CD4-positive, alpha-beta T cell (primary cell): ENCODE measurements around the gene TCFL5. TPM values are rescaled to one million over a fixed set of nuclear protein-coding genes. Genes with fewer than 3 reads are reported as not detected.
A peak's percentile ranks its signal among the peaks of the same experiment; 100 is the strongest.
"Not testable (repeated sequence)": the region's sequence is repeated elsewhere in the genome, so short reads cannot be mapped to it uniquely, and the experiment has no call there.

ENCODE experiments used
- ATAC-seq: fragments of 200-7000 bp; cut with Tn5 transposase; one replicate; pipeline ENCODE4 v1.10.0; 2022; ENCODE audit warnings: mild to moderate bottlenecking; ENCODE audit not compliant: poor library complexity
- CTCF ChIA-PET: fragments of 350-600 bp; sonication (Branson Sonifier 250); formaldehyde crosslinking; loops from one replicate; lab custom pipeline; 2021; ENCODE audit warnings: antibody characterized with exemption, inconsistent platforms; lab: Charles Lee
- POLR2A ChIA-PET: fragments of 350-600 bp; sonication (Branson Sonifier 250); formaldehyde crosslinking; loops from one replicate; lab custom pipeline; 2021; ENCODE audit warnings: antibody characterized with exemption, inconsistent platforms; lab: Charles Lee
- DNase-seq, 14 experiments: peaks; one replicate each; pipeline ENCODE4 v3.0.0-alpha.2; 2013 to 2020; ENCODE audit warnings: mixed read lengths in 2 of 14
- H3K27ac ChIP-seq, 2 donors: one replicate each; pipeline versions ENCODE4 v1.5.1 to v1.7.0; 2013; ENCODE audit warnings: low read length in 2 of 2, low read depth in 1 of 2, mild to moderate bottlenecking in 1 of 2
- H3K27me3 ChIP-seq, 2 experiments: 1 replicate in 1 of 2; 2 replicates in 1 of 2; pipeline versions ENCODE4 v1.6.1 to v1.7.0; 2013; ENCODE audit warnings: low read length in 2 of 2, control low read depth in 1 of 2, mild to moderate bottlenecking in 1 of 2, moderate library complexity in 1 of 2; ENCODE audit not compliant: insufficient read depth in 2 of 2, control insufficient read depth in 1 of 2
- H3K36me3 ChIP-seq: one replicate; pipeline ENCODE4 v1.6.1; 2013; ENCODE audit warnings: low read length, control low read depth; ENCODE audit not compliant: insufficient read depth
- H3K4me1 ChIP-seq: one replicate; pipeline ENCODE4 v1.6.1; 2013; ENCODE audit warnings: low read length, control low read depth; ENCODE audit not compliant: insufficient read depth
- H3K4me3 ChIP-seq: one replicate; pipeline ENCODE4 v1.5.1; 2013; ENCODE audit warnings: mild to moderate bottlenecking, low read length, moderate library complexity
- H3K9me3 ChIP-seq, 2 experiments: 1 replicate in 1 of 2; 2 replicates in 1 of 2; pipeline versions ENCODE4 v1.6.1 to v1.7.0; 2013; ENCODE audit warnings: low read length in 2 of 2, mild to moderate bottlenecking in 2 of 2, control low read depth in 1 of 2, moderate library complexity in 1 of 2; ENCODE audit not compliant: control insufficient read depth in 1 of 2, insufficient read depth in 1 of 2
- H3K27ac Mint-ChIP-seq: one replicate; pipeline ENCODE4 v1.8.0; 2020; ENCODE audit warnings: mixed read lengths
- H3K27me3 Mint-ChIP-seq: one replicate; pipeline ENCODE4 v1.8.0; 2021; ENCODE audit warnings: mixed read lengths
- H3K36me3 Mint-ChIP-seq: one replicate; pipeline ENCODE4 v1.8.0; 2021; ENCODE audit warnings: low read depth, mixed read lengths
- H3K4me1 Mint-ChIP-seq: one replicate; pipeline ENCODE4 v1.8.0; 2021; ENCODE audit warnings: low read depth, mixed read lengths
- H3K4me3 Mint-ChIP-seq: one replicate; pipeline ENCODE4 v1.8.0; 2020; ENCODE audit warnings: mild to moderate bottlenecking, mixed read lengths
- H3K9me3 Mint-ChIP-seq: one replicate; pipeline ENCODE4 v1.8.0; 2020; ENCODE audit warnings: mixed read lengths
- intact Hi-C, 2 experiments: fragments of 100-400 bp; cut with DNase I in 1 of 2; cut with micrococcal nuclease in 1 of 2; formaldehyde crosslinking; loops; one replicate each; pipeline versions ENCODE4 v1.15.1 to v1.9.0; 2023 to 2025; cut with DNase I, micrococcal nuclease
- total RNA-seq, 174 experiments: library from RNA in 2 of 174; stranded (reverse) in 2 of 174; gene quantifications; one replicate each; pipeline ENCODE4 v1.2.3 and lab custom pipeline; 2021 to 2026
- TF ChIP-seq, protein P1 (sequence below): fragments of 200-600 bp; IDR thresholded peaks from one replicate; pipeline ENCODE4 v1.8.0; 2022; ENCODE audit warnings: antibody characterized with exemption, mild to moderate bottlenecking

Gene TCFL5
- total RNA-seq, 2 experiments from 2014 or later, result 5.9 to 6.3 TPM

DNA sequence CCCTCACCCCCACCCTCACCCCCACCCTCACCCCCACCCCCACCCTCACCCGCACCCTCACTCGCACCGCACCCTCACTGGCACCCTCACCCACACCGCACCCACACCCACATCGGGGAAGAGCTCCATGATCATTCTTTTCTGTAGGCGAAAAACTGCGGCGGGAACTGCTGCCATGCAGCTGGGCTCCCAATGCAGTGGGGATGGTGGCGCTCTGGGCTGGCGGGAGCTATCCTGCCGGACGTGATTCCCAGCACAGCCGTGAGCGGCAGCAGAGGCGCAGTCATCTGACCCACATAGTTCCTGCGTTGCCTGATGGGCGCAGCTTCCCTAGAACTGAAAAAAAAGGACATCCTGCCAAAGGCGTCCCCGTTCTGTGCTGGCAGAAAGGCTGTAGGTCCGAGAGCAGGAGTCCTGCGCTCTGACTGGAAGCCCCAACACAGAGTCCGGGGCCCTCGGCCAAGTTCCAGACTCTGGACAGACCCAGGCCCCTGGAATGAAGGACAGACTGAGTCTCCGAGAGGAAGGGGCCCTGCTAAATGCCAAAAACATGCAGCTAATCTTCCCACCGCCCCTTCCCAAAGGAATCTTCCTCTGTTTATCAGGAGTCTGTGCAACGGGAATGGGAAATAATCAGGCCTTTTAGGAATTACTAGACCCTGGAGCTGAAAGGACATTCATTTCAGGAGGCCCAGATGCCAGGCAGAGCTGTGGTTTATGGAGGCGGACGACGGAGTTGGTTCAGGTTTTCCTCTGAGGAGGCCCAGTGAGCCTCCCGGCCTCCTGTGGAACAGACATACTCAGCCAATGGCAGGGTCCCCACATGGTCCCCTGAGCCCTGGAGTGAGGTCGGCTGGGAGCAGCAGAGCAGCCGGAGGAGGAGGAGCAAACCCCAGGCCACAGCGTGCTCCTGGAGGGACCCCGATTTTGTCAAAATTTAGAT, 14.1 kb upstream of the TCFL5 start:
- Histone ChIP-seq H3K27ac (peak overlapping the region in 1 of 2 donors; percentile 25), H3K27me3 (peaks cover 0 to 5% of the 10 kb centered on the region in 2 experiments), H3K4me3 (no peak overlapping the region), H3K36me3 (peaks cover 12% of the 10 kb centered on the region), H3K4me1 (peaks cover 30% of the 10 kb centered on the region), H3K9me3 (no peaks in the 10 kb centered on the region)
- Mint-ChIP-seq H3K4me1 (peaks cover 28% of the 10 kb centered on the region), H3K9me3 (no peaks in the 10 kb centered on the region), H3K4me3 (peak overlapping the region; percentile 34), H3K27me3 (no peaks in the 10 kb centered on the region), H3K36me3 (peaks cover 7% of the 10 kb centered on the region), H3K27ac (peak overlapping the region; percentile 44)
- intact Hi-C loops, result no loop called here
- POLR2A ChIA-PET, result interaction anchor here (1.1 to 3.0 kb wide), 3 partner anchors 12 to 43 kb away, joined by 3 to 16 read pairs (median 3); no protein-coding TSS in a partner anchor
- DNase-seq (peak in 2 of 14 experiments; percentile 40 to 51), ATAC-seq (peak; percentile 46)
- CTCF ChIA-PET, result interaction anchor here (0.9 kb wide), 1 partner anchor 11 kb away, joined by 3 read pairs; no protein-coding TSS in a partner anchor
- TF ChIP-seq, protein P1, sequence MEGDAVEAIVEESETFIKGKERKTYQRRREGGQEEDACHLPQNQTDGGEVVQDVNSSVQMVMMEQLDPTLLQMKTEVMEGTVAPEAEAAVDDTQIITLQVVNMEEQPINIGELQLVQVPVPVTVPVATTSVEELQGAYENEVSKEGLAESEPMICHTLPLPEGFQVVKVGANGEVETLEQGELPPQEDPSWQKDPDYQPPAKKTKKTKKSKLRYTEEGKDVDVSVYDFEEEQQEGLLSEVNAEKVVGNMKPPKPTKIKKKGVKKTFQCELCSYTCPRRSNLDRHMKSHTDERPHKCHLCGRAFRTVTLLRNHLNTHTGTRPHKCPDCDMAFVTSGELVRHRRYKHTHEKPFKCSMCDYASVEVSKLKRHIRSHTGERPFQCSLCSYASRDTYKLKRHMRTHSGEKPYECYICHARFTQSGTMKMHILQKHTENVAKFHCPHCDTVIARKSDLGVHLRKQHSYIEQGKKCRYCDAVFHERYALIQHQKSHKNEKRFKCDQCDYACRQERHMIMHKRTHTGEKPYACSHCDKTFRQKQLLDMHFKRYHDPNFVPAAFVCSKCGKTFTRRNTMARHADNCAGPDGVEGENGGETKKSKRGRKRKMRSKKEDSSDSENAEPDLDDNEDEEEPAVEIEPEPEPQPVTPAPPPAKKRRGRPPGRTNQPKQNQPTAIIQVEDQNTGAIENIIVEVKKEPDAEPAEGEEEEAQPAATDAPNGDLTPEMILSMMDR, result no peak

DNA sequence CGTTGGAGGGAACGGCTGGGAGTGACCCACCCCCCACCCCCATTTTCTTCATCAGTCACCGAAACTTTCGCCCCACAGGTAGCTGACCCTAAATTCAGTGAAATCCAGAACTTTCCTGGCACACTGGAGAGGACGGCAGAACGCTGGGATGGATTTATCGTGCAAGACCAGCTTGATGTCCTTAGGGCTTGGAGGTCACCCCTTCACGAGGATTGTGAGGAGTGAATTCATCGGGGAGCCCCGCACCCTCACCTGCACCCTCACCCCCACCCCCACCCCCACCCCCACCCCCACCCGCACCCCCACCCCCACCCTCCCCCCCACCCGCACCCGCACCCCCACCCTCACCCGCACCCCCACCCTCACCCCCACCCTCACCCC, 13.3 kb upstream of the TCFL5 start:
- no peaks in the 10 kb centered on the region for H3K27me3 Mint-ChIP-seq
- TF ChIP-seq, protein P1, result no peak
- ChIA-PET POLR2A (interaction anchor here (1.1 to 3.0 kb wide), 2 partner anchors 13 to 16 kb away, joined by 3 to 16 read pairs; no protein-coding TSS in a partner anchor), CTCF (interaction anchor here (1.4 kb wide), 1 partner anchor 26 kb away, joined by 3 read pairs; no protein-coding TSS in a partner anchor)
- Histone ChIP-seq H3K4me1 (peaks cover 30% of the 10 kb centered on the region), H3K4me3 (no peak overlapping the region), H3K36me3 (peaks cover 10% of the 10 kb centered on the region), H3K27ac (no peak overlapping the region), H3K27me3 (peaks cover 0 to 5% of the 10 kb centered on the region in 2 experiments), H3K9me3 (no peaks in the 10 kb centered on the region)
- no peak overlapping the region for H3K4me3 Mint-ChIP-seq
- H3K36me3 Mint-ChIP-seq, result peaks cover 7% of the 10 kb centered on the region
- peak in 1 of 14 experiments; percentile 21 for DNase-seq
- H3K9me3 Mint-ChIP-seq, result no peaks in the 10 kb centered on the region
- intact Hi-C loops, result no loop called here
- no peak for ATAC-seq
- H3K4me1 Mint-ChIP-seq, result peaks cover 28% of the 10 kb centered on the region
- H3K27ac Mint-ChIP-seq, result no peak overlapping the region

DNA sequence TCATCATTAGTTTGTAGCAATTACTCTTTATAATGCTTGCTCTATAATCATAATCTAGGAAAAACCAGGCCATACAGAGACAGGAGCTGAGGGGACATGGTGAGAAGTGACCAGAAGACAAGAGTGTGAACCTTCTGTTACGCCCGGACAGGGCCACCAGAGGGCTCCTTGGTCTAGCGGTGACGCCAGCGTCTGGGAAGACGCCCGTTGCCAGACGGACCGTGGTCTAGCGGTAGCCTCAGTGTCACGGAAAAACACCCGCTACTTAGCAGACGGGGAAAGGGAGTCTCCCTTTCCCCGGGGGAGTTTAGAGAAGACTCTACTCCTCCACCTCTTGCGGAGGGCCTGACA, 12.0 kb upstream of the TCFL5 start:
- H3K4me3 ChIP-seq, H3K36me3 Mint-ChIP-seq, H3K9me3 ChIP-seq, H3K36me3 ChIP-seq, H3K9me3 Mint-ChIP-seq, H3K27me3 Mint-ChIP-seq, H3K27me3 ChIP-seq, H3K4me3 Mint-ChIP-seq, H3K27ac ChIP-seq, ATAC-seq: not testable (repeated sequence)
- peaks cover 30% of the 10 kb centered on the region for H3K4me1 ChIP-seq
- intact Hi-C loops, result loop anchor here in 1 of 2 experiments (1.0 kb wide), 1 partner anchor 136 kb away; no protein-coding TSS in a partner anchor
- Mint-ChIP-seq H3K4me1 (peaks cover 28% of the 10 kb centered on the region), H3K27ac (peak overlapping the region; percentile 58)
- peak in 5 of 14 experiments; percentile 16 to 64 (median 46) for DNase-seq
- ChIA-PET POLR2A (interaction anchor here (0.7 kb wide), 1 partner anchor 257 kb away, joined by 3 read pairs; no protein-coding TSS in a partner anchor), CTCF (interaction anchor here (0.9 to 1.4 kb wide), 3 partner anchors 17 to 135 kb away, joined by 3 to 4 read pairs (median 3); no protein-coding TSS in a partner anchor)
- TF ChIP-seq, protein P1, result peak; percentile 35
